Uterus (tissue), 2 donors: ENCODE data around the gene DLG5.

ENCODE experiments used
- POLR2A ChIP-seq, 2 donors: fragments of 450-650 bp; IDR thresholded peaks; one replicate each; pipeline ENCODE4 v1.6.1; 2016; ENCODE audit warnings: antibody characterized with exemption in 2 of 2, mild to moderate bottlenecking in 1 of 2, moderate library complexity in 1 of 2
- TF ChIP-seq, protein P1 (sequence below), 4 experiments: fragments of 200-600 bp in 2 of 4; fragments of 450-650 bp in 2 of 4; sonication (generic) in 2 of 4; IDR thresholded peaks; one replicate each; pipeline ENCODE4 v1.5.1; 2016 to 2019; ENCODE audit warnings: antibody characterized with exemption in 4 of 4, mild to moderate bottlenecking in 2 of 4, moderate library complexity in 1 of 4

GRCh38 chr10:77864151-77864851, 62.3 kb downstream of the DLG5 start:
- TF ChIP-seq, protein P1, sequence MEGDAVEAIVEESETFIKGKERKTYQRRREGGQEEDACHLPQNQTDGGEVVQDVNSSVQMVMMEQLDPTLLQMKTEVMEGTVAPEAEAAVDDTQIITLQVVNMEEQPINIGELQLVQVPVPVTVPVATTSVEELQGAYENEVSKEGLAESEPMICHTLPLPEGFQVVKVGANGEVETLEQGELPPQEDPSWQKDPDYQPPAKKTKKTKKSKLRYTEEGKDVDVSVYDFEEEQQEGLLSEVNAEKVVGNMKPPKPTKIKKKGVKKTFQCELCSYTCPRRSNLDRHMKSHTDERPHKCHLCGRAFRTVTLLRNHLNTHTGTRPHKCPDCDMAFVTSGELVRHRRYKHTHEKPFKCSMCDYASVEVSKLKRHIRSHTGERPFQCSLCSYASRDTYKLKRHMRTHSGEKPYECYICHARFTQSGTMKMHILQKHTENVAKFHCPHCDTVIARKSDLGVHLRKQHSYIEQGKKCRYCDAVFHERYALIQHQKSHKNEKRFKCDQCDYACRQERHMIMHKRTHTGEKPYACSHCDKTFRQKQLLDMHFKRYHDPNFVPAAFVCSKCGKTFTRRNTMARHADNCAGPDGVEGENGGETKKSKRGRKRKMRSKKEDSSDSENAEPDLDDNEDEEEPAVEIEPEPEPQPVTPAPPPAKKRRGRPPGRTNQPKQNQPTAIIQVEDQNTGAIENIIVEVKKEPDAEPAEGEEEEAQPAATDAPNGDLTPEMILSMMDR (IDR thresholded peaks at IDR 0.05) = no peak
- TF ChIP-seq POLR2A (IDR thresholded peaks at IDR 0.05) = no peak
